ENCODE data around the gene CCDC200. TPM values are rescaled to one million over a fixed set of nuclear protein-coding genes. Genes with fewer than 3 reads are reported as not detected.
"Not testable (repeated sequence)": the region's sequence is repeated elsewhere in the genome, so short reads cannot be mapped to it uniquely, and the experiment has no call there.

The CCDC200 gene
- 47.1 TPM for polyA plus RNA-seq
- long read RNA-seq, donor 1 = 0 reads
- long read RNA-seq, donor 2 = 0 reads
- long read RNA-seq, donor 3 = 0 reads
- long read RNA-seq, donor 4 = 0 reads
- long read RNA-seq, donor 5, partial matches to known transcripts = 5 of 5 reads
- long read RNA-seq, donor 5, other reads (novel, unspliced or antisense) = 0 of 5 reads
- long read RNA-seq, donor 6 = 0 reads
- long read RNA-seq, donor 7 = 0 reads
- long read RNA-seq, donor 8, partial matches to known transcripts = 35 of 35 reads
- long read RNA-seq, donor 8, other reads (novel, unspliced or antisense) = 0 of 35 reads
- long read RNA-seq, donor 9 = 0 reads
- long read RNA-seq, donor 10 = 0 reads
- long read RNA-seq, donor 11 = 0 reads

GRCh38 chr17:43228020-43228782, at the start of gene CCDC200:
CCDC200 (minus strand) TSS chr17:43228623; CDS start chr17:43228554, 69 bp downstream.
- no CpG with 5 or more reads among the region's 7 CpGs for WGBS (ENCODE audit: insufficient coverage, low lambda C conversion rate)
- not testable (repeated sequence) for H3K4me3 ChIP-seq (ENCODE audit: low read length); DNase-seq; H3K27ac ChIP-seq (ENCODE audit: low read length); H3K27me3 ChIP-seq (ENCODE audit: control insufficient read depth, insufficient read depth, low read length); H3K4me1 ChIP-seq (ENCODE audit: control insufficient read depth, insufficient read depth, low read length); H3K9me3 ChIP-seq (ENCODE audit: control insufficient read depth, low read depth, low read length)
- H3K36me3 ChIP-seq (ENCODE audit: control insufficient read depth, insufficient read depth, low read length) = peaks cover 22% of the 10 kb centered on the region

GRCh38 chr17:43272914-43273313, 44.5 kb upstream of the CCDC200 start:
- WGBS (ENCODE audit: insufficient coverage, low lambda C conversion rate) = no CpG with 5 or more reads among the region's 30 CpGs
- H3K36me3 ChIP-seq (ENCODE audit: control insufficient read depth, insufficient read depth, low read length); H3K4me3 ChIP-seq (ENCODE audit: low read length); H3K9me3 ChIP-seq (ENCODE audit: control insufficient read depth, low read depth, low read length); H3K27me3 ChIP-seq (ENCODE audit: control insufficient read depth, insufficient read depth, low read length); DNase-seq; H3K4me1 ChIP-seq (ENCODE audit: control insufficient read depth, insufficient read depth, low read length); H3K27ac ChIP-seq (ENCODE audit: low read length): not testable (repeated sequence)

GRCh38 chr17:43272483-43272882, 44.1 kb upstream of the CCDC200 start:
- not testable (repeated sequence) for H3K4me1 ChIP-seq (ENCODE audit: control insufficient read depth, insufficient read depth, low read length); H3K4me3 ChIP-seq (ENCODE audit: low read length); H3K27ac ChIP-seq (ENCODE audit: low read length); H3K9me3 ChIP-seq (ENCODE audit: control insufficient read depth, low read depth, low read length); H3K27me3 ChIP-seq (ENCODE audit: control insufficient read depth, insufficient read depth, low read length); H3K36me3 ChIP-seq (ENCODE audit: control insufficient read depth, insufficient read depth, low read length); DNase-seq
- WGBS (ENCODE audit: insufficient coverage, low lambda C conversion rate) = no CpG with 5 or more reads among the region's 12 CpGs

- WGBS (ENCODE audit: insufficient coverage, low lambda C conversion rate) = no CpG with 5 or more reads among the region's 43 CpGs
- H3K4me3 ChIP-seq (ENCODE audit: low read length); H3K36me3 ChIP-seq (ENCODE audit: control insufficient read depth, insufficient read depth, low read length); H3K4me1 ChIP-seq (ENCODE audit: control insufficient read depth, insufficient read depth, low read length); H3K9me3 ChIP-seq (ENCODE audit: control insufficient read depth, low read depth, low read length); H3K27ac ChIP-seq (ENCODE audit: low read length); DNase-seq; H3K27me3 ChIP-seq (ENCODE audit: control insufficient read depth, insufficient read depth, low read length): not testable (repeated sequence)
Measured at GRCh38 chr17:43270552-43271504, 42.4 kb upstream of the CCDC200 start.

GRCh38 chr17:43246456-43246855, 18.0 kb upstream of the CCDC200 start:
- not testable (repeated sequence) for H3K9me3 ChIP-seq (ENCODE audit: control insufficient read depth, low read depth, low read length); H3K27me3 ChIP-seq (ENCODE audit: control insufficient read depth, insufficient read depth, low read length); H3K36me3 ChIP-seq (ENCODE audit: control insufficient read depth, insufficient read depth, low read length); H3K27ac ChIP-seq (ENCODE audit: low read length); H3K4me3 ChIP-seq (ENCODE audit: low read length); H3K4me1 ChIP-seq (ENCODE audit: control insufficient read depth, insufficient read depth, low read length); DNase-seq
- no CpG with 5 or more reads among the region's 23 CpGs for WGBS (ENCODE audit: insufficient coverage, low lambda C conversion rate)

DNA sequence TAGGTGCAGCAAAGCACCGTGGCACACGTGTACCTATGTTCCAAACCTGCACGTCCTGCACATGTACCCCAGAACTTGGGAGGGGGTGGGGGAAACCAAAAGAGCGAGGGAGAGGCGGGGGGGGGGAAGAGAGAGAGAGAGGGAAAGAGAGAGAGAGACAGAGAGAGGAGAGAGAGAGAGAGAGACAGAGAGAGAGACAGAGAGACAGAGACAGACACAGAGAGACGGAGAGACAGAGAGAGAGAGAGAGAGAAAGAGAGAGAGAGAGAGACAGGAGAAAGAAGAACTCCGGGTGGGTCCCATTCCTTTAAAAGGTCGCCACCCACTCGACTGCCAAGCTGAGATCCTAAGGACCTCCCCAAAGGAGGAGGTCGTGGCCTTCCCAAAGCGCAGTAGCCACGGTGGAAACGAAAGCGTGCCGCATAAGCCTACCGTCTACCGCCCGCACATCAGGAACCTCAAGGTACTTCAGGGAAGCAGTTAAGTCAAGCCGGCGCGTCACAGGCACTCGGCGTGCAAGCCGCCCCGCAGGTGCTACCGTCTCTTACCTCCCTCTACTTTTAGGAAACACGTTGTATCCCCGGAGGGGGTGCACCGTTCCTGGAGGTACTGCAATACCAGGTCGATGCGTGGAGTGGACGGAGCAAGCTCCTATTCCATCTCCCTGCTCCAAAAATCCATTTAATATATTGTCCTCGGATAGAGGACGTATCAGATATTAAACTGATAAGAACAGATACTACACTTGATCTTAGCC, 12.4 kb upstream of the CCDC200 start:
- H3K27ac ChIP-seq (ENCODE audit: low read length); H3K9me3 ChIP-seq (ENCODE audit: control insufficient read depth, low read depth, low read length); DNase-seq; H3K36me3 ChIP-seq (ENCODE audit: control insufficient read depth, insufficient read depth, low read length); H3K27me3 ChIP-seq (ENCODE audit: control insufficient read depth, insufficient read depth, low read length); H3K4me3 ChIP-seq (ENCODE audit: low read length); H3K4me1 ChIP-seq (ENCODE audit: control insufficient read depth, insufficient read depth, low read length): not testable (repeated sequence)
- no CpG with 5 or more reads among the region's 34 CpGs for WGBS (ENCODE audit: insufficient coverage, low lambda C conversion rate)

DNA sequence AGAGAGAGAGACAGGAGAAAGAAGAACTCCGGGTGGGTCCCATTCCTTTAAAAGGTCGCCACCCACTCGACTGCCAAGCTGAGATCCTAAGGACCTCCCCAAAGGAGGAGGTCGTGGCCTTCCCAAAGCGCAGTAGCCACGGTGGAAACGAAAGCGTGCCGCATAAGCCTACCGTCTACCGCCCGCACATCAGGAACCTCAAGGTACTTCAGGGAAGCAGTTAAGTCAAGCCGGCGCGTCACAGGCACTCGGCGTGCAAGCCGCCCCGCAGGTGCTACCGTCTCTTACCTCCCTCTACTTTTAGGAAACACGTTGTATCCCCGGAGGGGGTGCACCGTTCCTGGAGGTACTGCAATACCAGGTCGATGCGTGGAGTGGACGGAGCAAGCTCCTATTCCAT, 11.2 kb upstream of the CCDC200 start:
- DNase-seq; H3K4me3 ChIP-seq (ENCODE audit: low read length): not testable (repeated sequence)
- no CpG with 5 or more reads among the region's 26 CpGs for WGBS (ENCODE audit: insufficient coverage, low lambda C conversion rate)

GRCh38 chr17:43233877-43234276, 5.5 kb upstream of the CCDC200 start, which contains the start of gene RNU2-1:
RNU2-1 (minus strand) TSS chr17:43233977.
- not testable (repeated sequence) for H3K9me3 ChIP-seq (ENCODE audit: control insufficient read depth, low read depth, low read length); H3K27ac ChIP-seq (ENCODE audit: low read length); H3K27me3 ChIP-seq (ENCODE audit: control insufficient read depth, insufficient read depth, low read length); H3K36me3 ChIP-seq (ENCODE audit: control insufficient read depth, insufficient read depth, low read length); DNase-seq; H3K4me1 ChIP-seq (ENCODE audit: control insufficient read depth, insufficient read depth, low read length); H3K4me3 ChIP-seq (ENCODE audit: low read length)
- WGBS (ENCODE audit: insufficient coverage, low lambda C conversion rate) = no CpG with 5 or more reads among the region's 31 CpGs

More for the DNA sequence above, 11.2 kb upstream of the CCDC200 start:
- not testable (repeated sequence) for H3K4me1 ChIP-seq (ENCODE audit: control insufficient read depth, insufficient read depth, low read length); H3K27ac ChIP-seq (ENCODE audit: low read length); H3K27me3 ChIP-seq (ENCODE audit: control insufficient read depth, insufficient read depth, low read length); H3K36me3 ChIP-seq (ENCODE audit: control insufficient read depth, insufficient read depth, low read length); H3K9me3 ChIP-seq (ENCODE audit: control insufficient read depth, low read depth, low read length)

DNA sequence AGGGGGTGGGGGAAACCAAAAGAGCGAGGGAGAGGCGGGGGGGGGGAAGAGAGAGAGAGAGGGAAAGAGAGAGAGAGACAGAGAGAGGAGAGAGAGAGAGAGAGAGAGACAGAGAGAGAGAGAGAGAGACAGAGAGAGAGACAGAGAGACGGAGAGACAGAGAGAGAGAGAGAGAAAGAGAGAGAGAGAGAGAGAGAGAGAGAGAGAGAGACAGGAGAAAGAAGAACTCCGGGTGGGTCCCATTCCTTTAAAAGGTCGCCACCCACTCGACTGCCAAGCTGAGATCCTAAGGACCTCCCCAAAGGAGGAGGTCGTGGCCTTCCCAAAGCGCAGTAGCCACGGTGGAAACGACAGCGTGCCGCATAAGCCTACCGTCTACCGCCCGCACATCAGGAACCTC, 4.8 kb upstream of the CCDC200 start:
- H3K27me3 ChIP-seq (ENCODE audit: control insufficient read depth, insufficient read depth, low read length); H3K4me3 ChIP-seq (ENCODE audit: low read length); H3K4me1 ChIP-seq (ENCODE audit: control insufficient read depth, insufficient read depth, low read length); H3K36me3 ChIP-seq (ENCODE audit: control insufficient read depth, insufficient read depth, low read length); H3K27ac ChIP-seq (ENCODE audit: low read length); H3K9me3 ChIP-seq (ENCODE audit: control insufficient read depth, low read depth, low read length); DNase-seq: not testable (repeated sequence)
- WGBS (ENCODE audit: insufficient coverage, low lambda C conversion rate) = no CpG with 5 or more reads among the region's 15 CpGs
